Stimulated activated CD8-positive, alpha-beta memory T cell treated with anti-CD3 and anti-CD28 coated beads, Interleukin-15, amount 100 ng/mL, for 24 hours (primary cell): ENCODE data around the gene SUN5.
"Not testable (repeated sequence)": the region's sequence is repeated elsewhere in the genome, so short reads cannot be mapped to it uniquely, and the experiment has no call there.

Experiments used
- DNase-seq: peaks from one replicate; pipeline ENCODE4 v3.0.0-alpha.2; 2020; ENCODE audit warnings: low read depth

The SUN5 gene

DNA sequence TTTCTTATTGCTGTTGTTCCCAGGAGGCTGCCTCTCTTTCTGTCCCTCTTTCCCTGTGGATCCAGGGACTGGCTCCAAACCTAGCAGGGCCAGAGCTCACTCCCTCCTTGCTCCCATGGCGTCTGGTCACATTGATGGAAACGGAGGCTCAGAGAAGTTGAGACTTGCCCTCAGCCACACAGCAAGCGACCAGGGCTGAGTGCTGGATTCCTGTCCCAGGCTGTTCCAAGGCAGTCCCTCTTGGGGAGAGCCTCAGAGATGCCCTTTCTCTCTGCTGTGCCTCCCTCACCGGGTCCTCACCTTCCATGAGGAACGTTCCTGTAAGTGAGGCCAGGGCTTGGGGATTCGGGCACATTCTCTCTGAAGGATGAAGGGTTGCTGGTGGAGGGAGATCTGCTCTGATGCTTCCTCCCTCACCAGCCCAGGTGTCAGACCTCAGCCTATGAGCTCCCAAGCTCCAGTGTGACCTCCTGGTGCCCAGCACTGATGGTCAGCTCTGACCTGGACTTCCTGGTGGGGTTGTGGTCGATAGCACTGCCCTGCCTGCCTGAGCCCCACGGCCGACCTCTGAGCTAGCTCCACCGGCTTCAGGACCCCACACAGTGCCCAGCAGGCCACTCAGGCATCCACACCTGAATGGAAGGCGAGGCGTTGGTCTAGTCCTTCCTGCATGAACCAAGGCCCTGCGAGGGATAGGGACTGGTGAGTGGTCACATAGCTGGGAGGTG, 26.8 kb downstream of the SUN5 start:
- DNase-seq = no peak

DNA sequence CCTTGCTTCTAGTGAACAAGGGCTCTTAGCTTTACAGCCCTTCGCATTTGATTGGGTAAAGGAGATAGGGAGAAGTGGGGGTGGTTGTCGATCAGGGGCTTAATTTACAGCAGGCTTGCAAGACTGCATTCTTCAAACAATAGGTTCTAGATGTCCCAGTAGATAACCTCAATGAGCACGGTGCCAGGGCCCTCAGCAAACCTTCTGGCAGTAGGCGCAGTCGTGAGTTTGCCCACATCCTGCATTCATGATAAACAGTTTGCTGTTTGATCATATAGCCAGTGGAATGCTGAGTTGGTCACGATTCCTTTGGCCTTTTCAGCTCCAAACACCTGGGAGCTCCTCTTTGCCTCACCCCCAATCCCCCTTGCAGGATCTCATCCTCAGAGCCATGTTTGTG, 27.5 kb downstream of the SUN5 start:
- DNase-seq = no peak

DNA sequence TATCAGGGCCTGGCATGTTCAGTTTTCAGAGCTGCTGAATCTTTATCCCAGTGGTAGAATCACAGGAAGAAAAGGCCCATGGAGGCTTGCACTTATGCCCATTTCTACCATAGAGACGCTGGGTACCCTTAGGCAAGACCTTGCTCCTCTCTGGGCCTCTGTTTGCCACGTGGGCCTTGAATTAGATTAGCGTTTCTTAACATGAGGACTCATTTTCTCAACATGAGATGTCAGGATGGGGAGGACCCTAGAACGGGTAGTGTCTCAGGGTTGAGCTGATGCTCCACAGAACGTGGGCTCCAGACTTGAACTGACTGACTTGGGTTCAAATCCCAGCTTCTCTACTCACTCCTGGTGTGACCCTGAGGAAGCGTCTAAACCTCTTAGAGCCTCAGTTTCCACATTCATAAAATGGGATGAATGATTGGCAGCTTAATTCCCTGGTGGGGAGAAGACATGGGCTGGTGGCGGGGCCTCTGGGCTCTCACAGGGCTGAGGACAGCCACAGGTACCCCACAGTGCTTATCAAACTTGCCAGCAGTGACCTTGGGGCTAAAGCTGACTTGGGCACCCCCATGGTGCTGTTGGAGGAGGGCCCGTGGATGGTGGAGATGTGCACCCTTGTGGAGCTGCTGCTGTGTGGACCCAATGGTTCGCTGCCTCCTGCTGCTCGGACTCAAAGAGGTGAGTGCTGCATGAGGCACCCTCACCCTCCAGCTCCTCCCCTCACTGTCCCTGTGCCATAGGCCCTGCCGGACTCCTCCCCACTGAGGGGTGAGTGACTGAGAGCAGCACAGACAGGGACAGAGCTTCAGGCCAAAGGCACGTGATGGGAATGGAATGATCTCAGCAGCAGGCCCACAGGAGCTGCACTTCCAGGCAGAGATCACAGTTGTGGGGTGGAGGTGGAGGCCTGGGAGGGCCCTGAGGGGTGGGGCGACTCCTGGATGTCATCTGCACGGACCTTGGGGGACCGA, 28.2 kb downstream of the SUN5 start:
- no peak for DNase-seq

DNA sequence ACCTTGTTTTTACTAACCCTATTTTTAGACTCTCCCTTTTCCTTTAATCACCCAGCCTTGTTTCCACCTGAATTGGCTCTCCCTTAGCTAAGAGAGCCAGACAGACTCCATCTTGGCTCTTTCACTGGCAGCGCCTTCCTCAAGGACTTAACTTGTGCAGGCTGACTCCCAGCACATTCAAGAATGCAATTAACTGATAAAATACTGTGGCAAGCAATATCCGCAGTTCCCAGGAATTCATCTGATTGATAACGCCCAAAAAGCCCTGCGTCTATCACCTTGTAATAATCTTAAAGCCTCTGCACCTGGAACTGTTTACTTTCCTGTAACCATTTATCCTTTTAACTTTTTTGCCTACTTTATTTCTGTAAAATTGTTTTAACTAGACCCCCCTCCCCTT, 29.1 kb downstream of the SUN5 start:
- DNase-seq = not testable (repeated sequence)

DNA sequence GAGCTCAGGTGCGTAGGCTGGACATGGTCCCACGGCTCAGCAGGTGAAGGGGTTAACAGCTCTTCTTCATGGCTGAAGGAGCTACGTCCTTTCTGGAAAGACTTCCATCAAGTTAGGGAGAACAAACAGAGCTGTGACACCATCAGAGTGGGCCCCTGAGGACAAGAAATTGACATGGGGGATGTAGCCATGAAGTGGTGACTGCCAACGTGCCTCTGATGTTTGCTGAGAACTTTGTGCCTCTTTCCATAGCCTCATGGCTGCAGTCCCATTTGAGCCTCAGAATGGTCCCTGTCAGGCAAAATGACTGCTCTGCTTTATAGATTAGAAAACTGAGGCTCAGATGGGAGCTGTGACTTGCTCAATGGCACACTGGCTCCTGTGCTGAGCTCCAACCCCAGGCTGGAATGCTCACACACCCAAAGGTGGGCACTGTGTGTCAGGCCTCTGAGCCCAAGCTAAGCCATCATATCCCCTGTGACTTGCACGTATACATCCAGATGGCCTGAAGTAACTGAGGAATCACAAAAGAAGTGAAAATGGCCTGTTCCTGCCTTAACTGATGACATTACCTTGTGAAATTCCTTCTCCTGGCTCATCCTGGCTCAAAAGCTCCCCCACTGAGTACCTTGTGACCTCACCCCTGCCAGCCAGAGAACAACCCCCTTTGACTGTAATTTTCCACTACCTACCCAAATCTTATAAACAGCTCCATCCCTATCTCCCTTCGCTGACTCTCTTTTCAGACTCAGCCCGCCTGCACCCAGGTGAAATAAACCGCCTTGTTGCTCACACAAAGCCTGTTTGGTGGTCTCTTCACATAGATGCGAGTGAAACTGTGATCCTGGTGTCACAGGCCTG, 29.8 kb downstream of the SUN5 start:
- not testable (repeated sequence) for DNase-seq

DNA sequence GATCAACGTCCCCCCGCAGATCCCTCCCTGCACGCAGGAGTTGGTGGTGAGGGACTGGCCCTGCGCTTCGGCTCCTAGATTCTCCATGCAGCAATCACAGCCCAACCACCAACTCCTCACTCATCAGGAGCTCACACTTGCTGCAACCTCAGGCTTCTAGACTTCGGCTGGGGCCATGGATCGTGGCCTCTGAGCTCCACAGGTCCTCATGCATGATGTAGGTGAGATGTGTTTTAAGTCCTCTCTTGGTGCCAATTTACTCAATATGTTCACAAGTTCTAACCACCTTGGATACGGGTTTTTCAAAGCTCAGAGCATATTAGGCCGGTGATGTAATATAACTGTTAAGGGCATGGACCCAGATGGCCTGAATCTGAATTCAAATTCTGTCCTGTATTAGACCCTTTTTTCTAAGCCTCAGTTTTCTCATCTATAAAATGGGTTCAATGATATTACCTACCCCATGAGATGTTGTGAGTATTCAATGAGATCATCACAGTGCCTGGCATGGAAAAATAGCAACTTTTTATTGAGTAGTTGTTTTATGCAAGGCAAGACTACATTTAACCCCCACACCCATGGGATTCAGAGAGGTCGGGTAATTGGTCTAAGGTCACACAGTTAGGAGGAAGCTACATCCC, 31.0 kb downstream of the SUN5 start:
- no peak for DNase-seq

DNA sequence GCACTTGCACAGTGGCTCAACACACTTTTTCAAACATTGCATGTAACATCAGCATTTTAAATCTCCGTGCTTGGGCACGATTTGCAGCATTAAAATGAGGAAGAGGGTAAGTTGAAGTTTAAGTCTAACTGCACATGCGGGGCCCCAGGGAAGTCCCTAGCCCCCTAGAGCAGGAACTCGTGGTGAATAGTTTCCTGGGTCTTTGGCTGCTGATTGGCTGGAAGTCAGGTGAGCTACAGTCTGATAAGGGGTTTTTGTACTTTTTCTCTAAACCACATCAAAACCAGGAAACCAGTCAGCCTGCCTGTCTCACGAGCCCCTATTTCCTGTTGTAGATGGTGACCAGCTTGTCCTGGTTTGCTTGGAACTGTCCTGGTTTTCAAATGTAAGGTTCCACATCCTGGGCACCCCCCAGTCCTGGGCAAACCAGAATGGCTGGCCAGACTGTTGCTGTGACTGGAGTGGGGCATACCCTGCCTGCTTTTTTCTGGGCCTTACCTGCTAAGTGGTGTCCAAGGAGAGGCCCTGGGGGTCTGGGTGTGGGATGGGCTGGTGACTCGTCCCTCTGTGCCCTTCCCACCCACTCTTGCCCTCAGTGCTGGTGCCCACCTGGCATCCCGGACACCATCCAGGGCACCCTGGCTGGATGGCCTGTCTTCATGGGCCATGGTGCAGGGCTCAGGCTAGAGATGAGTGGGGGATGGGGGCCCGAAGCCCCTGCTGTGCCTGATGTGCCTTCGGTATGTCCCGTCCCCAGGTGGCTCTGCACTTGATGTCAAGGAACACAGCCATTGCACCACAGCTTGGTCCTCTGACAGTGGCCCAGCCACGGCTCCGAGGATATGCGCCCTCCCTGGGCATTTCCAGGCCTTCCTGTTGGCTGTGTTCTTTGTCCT, 31.8 kb downstream of the SUN5 start:
- DNase-seq = no peak

DNA sequence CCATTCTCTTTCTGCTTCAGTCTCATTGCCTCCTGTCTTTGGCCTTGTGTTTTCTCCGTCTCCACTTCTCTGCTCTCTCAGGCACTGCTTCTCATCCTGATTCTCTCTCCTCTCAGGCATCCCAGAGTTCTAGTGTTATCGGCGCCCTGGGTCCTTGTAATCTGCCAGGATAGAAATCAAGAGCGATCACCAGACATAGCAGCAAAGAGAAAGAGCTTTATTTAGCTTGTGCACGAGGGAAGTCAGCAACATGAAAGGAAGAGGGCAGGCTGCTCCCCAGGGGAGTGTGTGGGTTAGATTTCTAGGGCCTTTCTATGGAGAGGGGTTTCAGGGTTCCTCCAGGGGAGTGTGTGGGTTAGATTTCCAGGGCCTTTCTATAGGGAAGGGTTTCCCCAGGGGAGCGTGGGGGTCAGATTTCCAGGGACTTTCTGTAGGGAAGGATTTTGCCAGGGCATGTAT, 32.5 kb downstream of the SUN5 start:
- DNase-seq = no peak

DNA sequence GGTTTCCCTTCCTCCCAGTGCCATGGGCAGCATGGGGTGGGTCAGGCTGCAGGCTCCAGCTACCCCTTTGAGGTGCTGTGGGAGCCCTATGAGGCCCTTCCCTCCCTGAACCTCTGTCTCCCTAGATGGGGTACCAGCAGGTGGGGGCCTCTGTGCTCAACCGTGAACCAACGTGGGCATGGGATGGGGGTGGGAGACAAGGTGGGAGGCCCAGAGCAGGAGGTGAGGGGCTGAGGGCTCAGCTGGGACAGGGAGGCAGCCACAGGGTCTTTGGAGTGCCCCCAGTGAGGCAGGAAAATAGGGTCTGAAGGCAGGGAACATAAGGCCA, 33.3 kb downstream of the SUN5 start:
- DNase-seq = no peak

DNA sequence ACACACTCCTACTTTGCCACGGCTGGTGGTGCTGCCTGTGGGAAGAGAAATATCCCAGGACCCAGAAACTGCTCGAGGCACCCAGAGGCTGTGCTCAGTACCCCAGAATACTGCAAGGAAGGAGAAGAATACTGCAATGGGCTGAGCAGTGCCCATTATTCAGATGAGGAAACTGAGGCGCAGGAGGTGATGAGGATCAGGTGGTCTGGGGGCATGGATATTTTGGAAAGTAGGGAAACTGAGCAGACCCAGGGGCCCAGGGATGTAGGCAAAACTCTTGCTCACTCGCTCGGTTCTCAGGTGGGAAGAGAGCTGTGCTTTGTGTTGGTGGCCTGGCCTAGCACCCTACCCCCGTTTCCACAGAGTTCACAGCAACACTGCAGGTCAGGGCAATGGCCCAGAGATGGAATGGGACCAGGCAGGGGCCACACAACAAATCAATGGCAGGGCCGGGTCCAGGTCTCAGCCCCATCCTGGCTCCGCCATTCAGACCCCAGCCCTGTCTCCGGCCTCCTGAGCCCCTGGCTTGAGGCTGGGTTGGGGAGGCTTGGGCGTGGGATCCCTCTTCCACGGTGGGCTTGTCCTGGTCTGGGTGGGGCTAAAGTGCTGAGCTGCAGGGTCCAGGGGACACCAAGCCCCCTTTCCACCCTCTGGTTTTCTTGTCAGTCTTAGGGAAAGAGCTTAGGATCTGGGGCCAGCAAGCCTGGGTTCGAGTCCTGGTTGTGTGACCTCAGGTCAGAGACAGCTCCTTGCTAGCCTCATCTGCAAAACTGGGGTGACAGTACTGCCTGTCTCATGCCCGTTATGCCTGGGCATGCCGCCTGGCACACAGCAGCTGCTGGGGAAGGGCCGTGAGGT, 33.9 kb downstream of the SUN5 start:
- no peak for DNase-seq

DNA sequence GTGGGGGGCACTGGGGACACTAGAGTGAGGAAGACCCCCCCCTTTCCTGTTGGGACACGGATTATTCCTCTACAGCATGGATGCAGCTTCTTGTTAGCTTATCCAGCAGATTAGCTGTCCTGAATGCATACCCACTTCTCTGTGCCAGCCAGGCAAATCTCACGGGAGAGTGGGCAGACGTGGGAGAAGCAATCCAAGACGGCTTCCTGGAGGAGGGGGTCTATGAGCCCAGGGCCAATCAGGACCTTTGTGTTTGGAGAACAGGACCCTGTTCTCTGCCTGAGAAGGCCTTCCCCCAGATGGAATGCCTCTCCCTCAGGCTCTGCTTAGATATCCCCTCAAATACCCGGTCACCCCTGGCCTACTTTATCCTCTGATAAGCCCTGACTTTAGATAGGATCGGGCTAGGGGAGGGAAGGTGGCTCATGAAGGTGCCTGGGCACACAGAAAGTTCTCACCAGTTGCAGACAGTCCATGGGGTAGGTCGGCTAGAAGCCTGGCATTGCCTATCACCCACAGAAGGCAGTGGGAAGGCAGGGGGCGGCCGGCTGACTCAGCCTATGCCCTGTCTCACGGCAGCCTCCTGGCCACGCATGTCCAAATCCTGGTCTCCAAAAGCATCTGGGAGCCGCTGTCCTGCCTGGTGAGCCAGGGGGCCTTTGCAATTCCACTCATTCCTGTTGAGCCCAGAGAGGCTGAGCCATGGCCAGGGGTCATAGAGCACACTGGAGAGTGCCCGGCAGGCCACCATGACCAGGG, 34.7 kb downstream of the SUN5 start:
- DNase-seq = no peak

DNA sequence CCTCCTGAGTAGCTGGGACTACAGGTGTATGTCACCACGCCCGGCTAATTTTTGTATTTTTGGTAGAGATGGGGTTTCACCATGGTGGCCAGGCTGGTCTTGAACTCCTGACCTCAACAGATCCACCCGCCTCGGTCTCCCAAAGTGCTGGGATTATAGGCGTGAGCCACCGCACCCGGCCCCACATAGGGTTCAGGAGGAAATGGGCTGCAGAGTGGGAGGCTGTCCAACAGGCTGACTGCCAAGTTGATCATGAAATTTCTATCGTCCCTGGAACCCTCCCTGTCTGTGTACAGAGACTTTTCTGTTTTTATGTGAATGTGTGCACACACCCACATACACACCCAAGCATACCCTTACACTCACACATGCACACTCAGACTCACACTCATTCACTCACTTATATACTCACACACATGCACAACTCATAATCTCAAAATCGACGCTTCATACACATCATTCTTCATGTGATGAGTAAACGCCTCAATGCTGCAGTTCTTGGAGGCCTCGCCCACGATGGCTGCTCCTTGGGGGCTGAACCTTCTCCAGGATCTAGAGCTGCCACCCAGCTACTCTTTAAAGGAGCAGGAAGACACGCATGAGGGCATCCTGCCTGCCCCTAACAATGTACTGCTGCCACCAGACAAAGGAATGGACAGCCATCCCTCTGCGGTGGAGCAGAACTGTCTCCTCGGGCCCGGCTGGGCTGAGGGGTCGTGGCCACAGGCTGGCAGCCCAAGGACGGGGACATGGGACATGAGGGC, 35.6 kb downstream of the SUN5 start:
- DNase-seq = no peak

DNA sequence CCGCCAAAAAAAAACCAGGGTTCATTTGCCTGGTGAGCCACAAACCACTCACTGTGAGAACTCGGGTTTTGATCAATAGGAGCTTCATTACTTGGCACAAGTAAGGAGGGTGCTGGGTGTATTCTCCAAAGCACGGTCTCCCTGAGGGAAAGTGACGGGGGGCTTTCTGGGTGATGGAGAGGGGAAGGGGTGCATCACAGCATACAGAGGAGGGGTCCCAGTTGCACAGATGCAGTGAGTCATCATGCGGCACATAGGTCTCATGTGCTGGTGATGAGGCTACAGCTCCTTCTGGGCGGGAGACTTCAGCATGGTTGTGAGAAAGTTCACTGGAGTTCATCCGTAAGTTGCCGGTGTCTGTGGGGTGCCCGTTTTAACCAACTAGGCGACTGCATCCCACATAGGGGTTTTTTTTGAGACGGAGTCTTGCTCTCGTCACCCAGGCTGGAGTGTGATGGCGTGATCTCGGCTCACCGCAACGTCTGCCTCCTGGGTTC, 36.2 kb downstream of the SUN5 start:
- DNase-seq = no peak

DNA sequence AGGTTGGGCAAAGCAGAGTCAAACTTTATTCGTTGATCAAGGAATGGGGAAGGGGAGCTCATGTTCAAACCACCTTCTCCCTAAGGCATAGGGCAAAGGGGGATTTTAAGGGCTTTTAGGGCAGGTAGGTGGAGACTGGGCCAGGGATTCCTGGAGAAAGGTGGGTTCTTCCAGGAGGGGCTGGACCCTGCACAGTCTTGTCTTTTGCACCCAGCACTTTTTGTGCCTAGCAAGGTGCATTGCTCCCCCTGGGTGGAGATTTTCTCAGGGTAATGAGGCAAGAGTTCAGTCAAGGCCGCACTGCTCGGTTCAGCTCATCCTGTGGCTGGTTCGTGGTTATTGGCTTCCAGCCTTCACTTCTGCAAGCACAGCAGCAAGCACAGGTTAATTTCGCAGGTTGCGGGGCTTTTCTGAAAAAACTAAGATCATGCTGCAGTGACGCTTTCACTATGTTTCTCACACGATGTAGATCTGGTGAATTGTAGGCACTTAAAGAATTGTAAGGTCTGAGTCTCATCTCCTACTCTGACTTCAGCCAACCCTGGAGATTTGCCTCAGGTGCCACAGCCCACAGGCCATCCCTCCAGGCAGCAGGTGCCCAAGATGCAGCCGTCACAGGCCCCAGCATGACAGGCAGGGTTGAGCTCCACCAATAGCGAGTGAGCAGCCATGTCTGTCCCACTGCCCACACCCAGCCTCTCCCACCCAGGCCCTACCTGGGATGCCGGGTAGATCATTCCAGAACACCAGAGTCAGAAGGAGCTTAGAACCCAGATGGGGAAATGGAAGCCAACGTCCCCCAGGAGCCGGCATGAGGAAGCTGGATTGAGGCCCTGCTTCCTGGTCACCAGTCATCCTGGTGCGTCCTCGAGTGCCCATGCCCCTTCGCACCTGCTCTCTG, 37.1 kb downstream of the SUN5 start:
- no peak for DNase-seq

DNA sequence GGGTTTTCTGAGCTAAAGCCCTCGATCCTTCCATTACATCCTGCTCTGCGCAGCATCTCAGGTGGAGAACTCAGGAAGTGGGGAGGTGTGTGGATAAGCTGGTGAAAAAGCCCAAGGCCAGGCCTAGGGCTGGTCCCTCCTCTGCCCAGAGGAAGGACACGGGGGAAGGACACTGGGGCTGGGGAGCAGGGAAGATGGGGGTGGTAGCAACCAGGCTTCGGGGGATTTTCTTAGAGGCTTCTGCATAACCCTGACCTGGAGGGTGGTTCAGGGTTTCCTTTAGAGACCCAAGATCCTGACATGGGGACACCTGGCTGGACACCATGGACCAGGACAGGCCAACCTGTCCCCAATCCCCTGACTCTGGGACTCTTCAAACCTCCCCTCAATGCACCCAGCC, 37.9 kb downstream of the SUN5 start:
- DNase-seq = no peak

DNA sequence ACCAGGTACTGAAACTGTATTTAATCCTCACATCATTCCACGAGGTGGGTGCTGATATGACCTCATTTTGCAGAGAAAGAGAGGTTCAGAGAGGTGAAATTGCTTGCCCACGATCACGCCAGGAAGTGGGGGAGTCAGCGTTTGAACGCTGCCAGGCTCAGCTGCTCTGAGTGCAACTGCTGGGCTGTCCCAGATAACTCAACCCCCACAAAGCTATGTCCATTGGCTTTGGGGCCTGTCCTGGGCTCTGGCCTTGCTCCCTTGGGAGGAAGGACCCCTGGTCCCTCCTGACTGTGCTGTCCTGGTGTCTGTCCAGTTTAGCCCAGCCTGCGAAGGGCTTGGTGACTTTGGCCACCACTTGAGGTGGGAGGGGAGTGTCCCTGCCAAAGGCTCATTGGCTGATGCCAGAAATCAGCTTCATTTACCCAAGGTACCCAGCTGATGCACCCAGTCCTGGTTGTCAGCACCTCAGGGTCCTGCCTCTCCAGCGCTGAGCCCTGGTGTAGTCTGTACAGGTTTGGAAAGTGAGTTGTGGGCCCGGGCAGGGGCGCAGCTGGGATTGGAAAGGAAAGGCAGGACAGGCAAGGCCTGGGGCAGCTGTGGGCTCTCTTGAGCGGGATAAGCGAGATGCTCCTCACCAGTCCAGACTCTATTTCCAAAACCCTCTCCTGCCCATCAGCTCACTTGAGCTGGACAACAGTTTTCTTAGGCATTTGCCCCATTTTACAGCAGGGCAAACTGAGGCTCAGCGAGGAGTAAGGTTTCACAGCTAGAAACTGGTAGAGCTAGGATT, 38.5 kb downstream of the SUN5 start:
- DNase-seq = no peak
